HT-29 (cell line): ENCODE data around the gene CACNA1D. TPM values are rescaled to one million over a fixed set of nuclear protein-coding genes. Genes with fewer than 3 reads are reported as not detected.
A peak's percentile ranks its signal among the peaks of the same experiment; 100 is the strongest.

Experiments used
- DNase-seq: peaks from one replicate; pipeline ENCODE4 v3.0.0-alpha.2; 2015; ENCODE audit warnings: low spot score
- total RNA-seq: library from RNA; depleted of rRNA; stranded (reverse); fragments of >200 nt; shearing (Covaris generic); gene quantifications from 2 replicates; pipeline ENCODE4 v1.2.3, GENCODE V29; 2014

CACNA1D gene
- total RNA-seq, 1 experiment from 2014 or later, result 25.3 TPM

- no peak for DNase-seq
Measured at GRCh38 chr3:53495146-53495519, 722 bp downstream of the CACNA1D start.

DNA sequence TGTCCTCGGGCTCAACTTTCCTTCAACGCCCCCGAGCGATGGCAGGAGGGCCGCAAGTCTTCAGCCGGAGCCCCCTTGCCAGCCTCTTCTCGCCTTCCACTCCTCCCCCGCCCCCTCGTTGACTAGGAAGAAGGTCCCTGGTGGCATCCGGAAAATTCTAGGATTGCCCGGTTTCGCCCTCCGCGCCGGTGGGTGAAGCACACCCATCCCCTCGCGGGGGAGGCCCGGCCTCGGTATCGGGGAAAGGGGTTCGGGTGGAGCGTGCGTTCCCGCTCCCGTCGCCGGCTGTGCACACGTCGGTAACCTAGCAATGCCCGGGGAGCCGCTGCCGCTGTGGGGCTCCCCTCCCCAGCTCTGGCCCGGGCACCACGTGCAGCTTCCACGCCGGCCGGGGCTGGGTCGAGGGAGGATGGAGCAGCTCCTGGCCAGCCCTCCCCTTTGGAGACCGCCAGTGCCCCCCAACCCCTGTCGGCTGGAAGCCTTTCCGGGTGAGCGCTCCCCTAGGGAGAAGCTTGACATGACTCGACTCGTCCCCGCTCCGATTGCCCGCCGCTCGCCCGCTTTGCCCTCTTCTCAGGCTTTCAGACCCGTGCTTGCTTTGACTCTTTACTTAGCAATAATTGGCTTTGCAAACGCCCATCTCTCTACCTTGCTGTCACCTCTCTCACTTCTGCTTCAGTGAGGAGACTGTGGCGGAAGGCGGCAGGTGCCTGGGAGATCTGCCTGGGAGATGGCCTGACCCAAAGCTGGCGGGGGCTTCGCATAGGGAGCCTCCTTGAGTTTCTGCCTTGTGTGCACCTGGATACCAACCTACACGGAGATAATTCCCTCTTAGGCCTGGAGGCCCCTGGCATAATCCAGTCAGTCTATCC, 1.3 kb downstream of the CACNA1D start:
- DNase-seq, result peak; percentile 19

DNA sequence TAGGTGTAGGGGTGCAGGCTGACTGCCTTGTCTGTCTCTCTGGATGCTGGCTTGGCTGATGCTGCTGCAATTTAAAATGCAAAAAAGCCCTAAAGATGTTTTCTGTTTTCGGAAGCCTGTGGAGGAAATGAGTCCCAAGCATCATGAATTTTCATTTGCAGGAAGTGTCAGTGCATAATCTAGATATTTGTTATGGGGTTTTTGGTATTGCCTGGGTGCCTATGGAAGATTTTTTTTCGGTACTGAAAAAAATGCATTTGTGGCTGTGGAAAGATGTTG, 1.9 kb downstream of the CACNA1D start:
- DNase-seq, result no peak

DNA sequence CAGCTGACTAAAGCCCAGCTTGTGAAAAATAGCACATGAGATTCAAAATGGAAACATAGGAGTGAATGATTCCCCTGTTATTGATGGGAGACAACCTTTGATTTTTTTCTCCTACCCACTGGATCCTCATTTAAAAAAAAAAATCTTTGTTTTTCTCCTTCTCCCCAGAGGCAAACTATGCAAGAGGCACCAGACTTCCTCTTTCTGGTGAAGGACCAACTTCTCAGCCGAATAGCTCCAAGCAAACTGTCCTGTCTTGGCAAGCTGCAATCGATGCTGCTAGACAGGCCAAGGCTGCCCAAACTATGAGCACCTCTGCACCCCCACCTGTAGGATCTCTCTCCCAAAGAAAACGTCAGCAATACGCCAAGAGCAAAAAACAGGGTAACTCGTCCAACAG, 2.6 kb downstream of the CACNA1D start:
- no peak for DNase-seq

DNA sequence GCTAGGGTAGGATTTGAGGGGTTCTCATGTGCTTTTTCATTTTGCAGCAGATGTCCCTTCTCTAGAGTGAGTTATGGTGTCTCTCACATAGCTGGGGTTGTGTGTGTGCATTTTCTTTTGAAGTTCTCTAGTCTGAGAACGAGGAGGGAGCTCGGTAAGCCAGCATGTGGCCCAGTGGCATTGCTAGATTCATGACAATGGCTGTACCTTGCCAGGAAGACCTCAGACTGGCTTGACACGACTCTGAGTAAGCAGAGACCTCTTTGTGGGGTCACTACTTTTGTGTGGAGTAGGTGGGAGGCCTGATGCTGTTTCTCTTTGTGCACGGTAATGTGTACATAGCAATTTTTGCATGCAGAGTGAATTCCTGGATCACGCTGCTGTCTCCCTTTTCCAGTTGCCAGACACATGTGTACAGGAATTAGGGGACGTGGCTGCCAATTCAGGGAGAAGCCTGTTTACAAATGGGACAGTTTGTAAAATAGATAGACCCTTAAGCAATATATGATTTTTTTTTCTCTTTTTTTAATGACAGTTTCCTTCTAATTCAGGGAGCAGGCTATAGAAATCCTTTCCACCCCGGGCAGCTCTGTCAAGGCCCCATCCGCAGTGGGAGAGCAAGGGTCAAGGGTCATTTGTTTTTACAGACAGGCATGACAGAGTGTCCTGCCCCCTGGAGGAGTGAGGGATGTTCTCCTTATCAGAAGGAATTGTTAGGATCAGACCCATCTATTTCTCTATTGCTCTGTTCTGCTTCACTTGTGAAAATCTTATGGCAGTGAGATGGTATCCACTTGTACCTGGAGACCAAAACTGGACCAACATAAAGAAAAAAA, 4.6 kb downstream of the CACNA1D start:
- no peak for DNase-seq

GRCh38 chr3:53500165-53500777, 5.9 kb downstream of the CACNA1D start:
- no peak for DNase-seq

GRCh38 chr3:53501178-53501577, 6.8 kb downstream of the CACNA1D start:
- no peak for DNase-seq

GRCh38 chr3:53502737-53503136, 8.3 kb downstream of the CACNA1D start:
- DNase-seq, result no peak

DNA sequence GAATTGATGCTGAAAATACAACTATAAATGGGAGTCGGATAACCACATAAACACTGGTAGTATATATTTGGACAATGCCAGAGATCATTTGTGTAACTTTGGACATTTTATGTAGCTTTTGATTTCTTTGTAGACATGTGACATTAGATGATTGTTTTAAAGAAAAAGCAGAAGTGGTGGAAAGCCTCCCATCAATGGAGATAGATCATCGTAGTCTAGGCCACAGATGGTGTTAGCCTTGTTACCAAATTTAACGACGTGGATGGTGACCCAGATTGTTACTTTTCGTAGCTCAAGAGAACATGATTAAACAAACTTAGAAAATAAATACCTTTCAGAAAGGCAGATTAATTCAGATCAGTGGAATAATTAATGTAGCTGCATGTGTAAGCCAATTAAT, 8.8 kb downstream of the CACNA1D start:
- DNase-seq, result no peak

- peak; percentile 63 for DNase-seq
Measured at GRCh38 chr3:53506110-53506762, 11.8 kb downstream of the CACNA1D start.

DNA sequence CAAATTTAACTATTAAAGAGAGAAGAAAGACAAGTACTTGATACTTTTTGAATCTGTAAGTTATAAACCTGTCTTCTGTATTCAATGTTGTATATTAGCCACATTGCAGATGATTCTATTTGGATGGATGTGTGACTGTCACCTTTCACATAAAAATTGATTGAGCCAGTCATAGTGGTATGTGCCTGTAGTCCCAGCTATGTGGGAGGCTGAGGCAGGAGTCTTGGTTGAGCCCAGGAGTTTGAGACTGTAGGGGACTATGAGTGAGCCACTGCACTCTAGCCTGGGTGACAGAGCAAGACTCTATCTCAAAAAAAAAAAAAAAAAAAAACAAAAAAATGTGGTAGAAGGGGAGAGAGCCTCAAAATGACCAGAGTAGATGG, 12.3 kb downstream of the CACNA1D start:
- no peak for DNase-seq

- DNase-seq, result no peak
Measured at GRCh38 chr3:53509494-53509893, 15.1 kb downstream of the CACNA1D start.

GRCh38 chr3:53510508-53510907, 16.1 kb downstream of the CACNA1D start:
- DNase-seq, result no peak

DNA sequence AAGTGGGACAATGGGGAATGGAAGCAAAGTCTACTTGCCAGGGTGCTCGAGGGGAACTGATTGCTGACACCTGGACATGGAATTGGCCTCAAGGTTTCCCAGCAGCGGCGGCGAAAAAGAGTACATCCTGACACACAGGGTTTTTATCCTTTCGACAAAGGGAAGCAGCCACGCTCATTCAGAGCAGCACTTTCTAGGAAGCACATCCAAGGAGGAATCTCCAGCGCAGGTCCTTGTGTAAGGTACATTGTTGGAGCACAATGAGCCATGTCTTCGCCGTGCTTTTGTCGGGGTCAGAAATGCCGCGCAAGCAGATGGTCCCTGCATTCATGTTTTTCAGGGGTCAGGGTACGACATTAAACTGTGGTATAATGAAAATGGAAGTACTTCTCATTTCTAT, 16.8 kb downstream of the CACNA1D start:
- no peak for DNase-seq

DNA sequence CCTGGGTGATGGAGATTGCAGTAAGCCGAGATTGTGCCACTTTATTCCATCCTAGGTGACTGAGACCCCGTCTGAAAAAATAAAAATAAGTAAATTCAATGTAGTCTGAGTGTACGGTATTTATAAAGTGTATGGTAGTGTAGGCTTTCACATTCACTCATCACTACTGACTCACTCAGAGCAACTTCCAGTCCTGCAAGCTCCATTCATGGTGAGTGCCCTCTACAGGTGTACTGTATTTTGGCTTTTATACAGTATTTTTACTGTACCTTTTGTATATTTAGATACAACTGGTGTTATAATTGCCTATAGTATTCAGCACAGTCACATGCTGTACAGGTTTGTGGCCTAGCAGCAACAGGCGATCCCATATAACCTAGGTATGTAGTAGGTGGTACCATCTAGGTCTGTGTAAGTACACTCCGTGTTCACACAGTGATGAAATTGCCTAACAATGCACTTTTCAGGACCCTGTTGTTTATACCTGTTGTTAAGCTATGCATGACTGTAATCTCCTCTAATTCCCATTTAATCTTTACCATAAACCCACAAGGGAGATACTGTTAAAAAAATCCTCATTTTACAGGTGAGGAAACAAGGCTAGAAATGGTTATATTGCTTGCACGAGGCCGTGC, 19.3 kb downstream of the CACNA1D start:
- DNase-seq, result peak; percentile 39

DNA sequence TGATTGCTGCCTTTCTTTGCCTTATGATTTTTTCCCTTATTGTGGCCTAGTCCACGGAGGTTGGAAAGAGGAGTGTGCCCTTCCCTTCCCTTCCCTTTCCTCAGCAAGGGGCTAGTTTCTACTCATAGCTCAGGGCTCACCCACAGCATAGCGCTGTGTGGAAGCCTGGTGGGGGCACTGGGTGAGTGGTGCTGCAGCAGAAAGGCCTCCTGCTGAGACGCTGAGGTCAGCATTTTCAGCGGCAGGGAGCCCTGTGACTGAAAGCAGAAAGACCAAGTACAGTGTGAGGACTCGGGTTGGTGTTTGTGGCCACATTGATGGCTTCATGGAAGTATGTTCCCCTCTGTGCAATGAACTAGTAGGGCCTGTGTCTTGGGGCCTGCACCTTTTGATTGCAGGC, 21.9 kb downstream of the CACNA1D start:
- no peak for DNase-seq

- no peak for DNase-seq
Measured at GRCh38 chr3:53518495-53518981, 24.1 kb downstream of the CACNA1D start.

DNA sequence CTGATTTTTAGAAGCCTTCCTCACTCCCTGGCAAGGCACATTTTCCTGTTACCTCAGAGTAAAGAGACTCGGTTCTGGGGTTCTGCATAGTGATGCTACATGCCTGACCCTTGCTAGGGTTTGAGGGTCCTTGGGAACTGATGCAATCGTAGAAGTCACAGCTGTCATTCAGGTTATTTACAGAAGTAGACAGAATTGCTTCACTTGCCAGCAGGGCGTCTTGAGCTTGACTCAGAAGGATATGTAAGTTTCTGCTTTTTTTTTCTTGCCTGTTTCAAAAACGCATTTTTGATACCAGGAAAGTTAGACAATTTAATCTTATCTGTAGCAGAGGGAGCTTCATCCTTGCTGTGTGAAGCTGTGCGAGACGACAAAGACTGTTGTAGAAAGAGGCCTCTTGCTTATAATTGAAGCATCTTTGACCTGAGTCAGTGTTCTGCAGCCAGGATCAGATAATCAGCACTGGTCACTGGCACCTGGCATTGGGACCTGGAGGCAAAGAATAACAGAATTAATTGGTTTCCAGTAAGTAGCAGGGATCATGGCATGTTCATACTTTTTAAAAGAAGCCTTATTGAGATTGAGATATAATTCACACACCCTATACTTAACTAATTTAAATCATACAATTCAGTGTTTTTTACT, 24.8 kb downstream of the CACNA1D start:
- DNase-seq, result no peak

DNA sequence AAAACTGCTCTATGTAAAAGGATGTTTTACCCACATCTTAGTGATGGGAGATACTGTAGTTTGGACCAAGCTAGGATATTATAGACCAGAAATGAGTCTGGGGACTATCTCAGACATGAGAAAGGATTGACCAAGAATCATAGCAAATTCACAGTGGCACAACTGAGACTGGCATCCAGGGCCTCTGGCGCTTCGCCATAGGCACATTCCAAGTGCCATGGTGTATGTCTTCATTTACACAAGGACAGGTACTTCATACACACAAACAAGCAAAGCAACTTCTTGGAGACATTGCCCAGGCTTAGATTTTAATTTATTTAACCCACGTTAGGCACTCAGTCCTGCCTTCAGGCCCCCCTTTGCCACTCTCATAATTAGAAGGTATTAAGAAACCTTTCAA, 28.9 kb downstream of the CACNA1D start:
- DNase-seq, result no peak

DNA sequence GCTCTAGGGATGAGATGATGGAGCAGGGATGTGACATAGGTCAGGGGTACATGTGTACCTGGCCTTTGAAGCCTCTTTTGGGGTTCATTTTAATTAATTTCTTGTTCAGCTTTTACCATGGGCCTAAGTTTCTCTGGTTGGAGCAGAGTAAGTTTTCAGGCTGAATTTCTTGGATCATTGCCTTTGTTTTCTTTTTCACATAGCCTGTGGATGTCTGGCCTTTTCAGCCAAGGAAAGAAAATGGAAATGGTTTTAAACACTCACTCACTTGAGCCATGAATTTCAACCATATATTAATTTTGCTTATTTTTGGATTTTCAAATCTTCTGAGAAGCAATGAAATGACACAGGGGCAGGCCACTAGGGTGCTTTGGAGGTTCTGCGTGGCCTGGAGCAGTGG, 30.2 kb downstream of the CACNA1D start:
- DNase-seq, result no peak
